A549 (cell line): ENCODE results near the gene KCNQ1OT1.

ENCODE experiments used
- CHD4 ChIP-seq: fragments of 200-600 bp; sonication (generic); IDR thresholded peaks from 2 replicates; pipeline ENCODE4 v1.6.1; 2016; ENCODE audit warnings: antibody characterized with exemption, mild to moderate bottlenecking, borderline replicate concordance
- CTCF ChIP-seq: fragments of >200 bp; sonication (Bioruptor Twin); formaldehyde crosslinking; IDR thresholded peaks from 3 replicates; pipeline ENCODE4 v1.5.1; 2016
- EHMT2 ChIP-seq: fragments of 200-600 bp; sonication (generic); IDR thresholded peaks from 2 replicates; pipeline ENCODE4 v1.6.1; 2016; ENCODE audit warnings: antibody characterized with exemption, low read depth, mild to moderate bottlenecking, moderate library complexity
- ELK1 ChIP-seq: fragments of 150-350 bp; IDR thresholded peaks from 2 replicates; pipeline ENCODE4 v1.6.1; 2014; ENCODE audit warnings: low read depth, mild to moderate bottlenecking, low read length
- EP300 ChIP-seq, 2 experiments: fragments of >200 bp; sonication (Bioruptor Twin); formaldehyde crosslinking; IDR thresholded peaks; 2 replicates in 1 of 2; 3 replicates in 1 of 2; pipeline ENCODE4 v1.6.1; 2016 to 2017
- ESRRA ChIP-seq: fragments of 150-350 bp; IDR thresholded peaks from 2 replicates; pipeline ENCODE4 v1.6.1; 2014; ENCODE audit warnings: mild to moderate bottlenecking, low read length, borderline replicate concordance
- JUNB ChIP-seq: fragments of >200 bp; sonication (Bioruptor Twin); formaldehyde crosslinking; IDR thresholded peaks from 2 replicates; pipeline ENCODE4 v1.6.1; 2016
- ZFP36 ChIP-seq: fragments of 450-650 bp; IDR thresholded peaks from 2 replicates; pipeline ENCODE4 v1.6.1; 2014; ENCODE audit warnings: borderline replicate concordance; ENCODE audit not compliant: partially characterized antibody

- TF ChIP-seq CTCF (no peak), EP300 (IDR thresholded peaks at IDR 0.05) (no peak), ZFP36 (no peak), JUNB (no peak), EHMT2 (no peak), ESRRA (no peak), ELK1 (no peak), CHD4 (no peak)
These were observed 6.5 kb upstream of the KCNQ1OT1 start for GRCh38 chr11:2706321-2706720.
